Muscle of leg (tissue), 11 donors: ENCODE results near the gene SCFD1. TPM values are rescaled to one million over a fixed set of nuclear protein-coding genes. Genes with fewer than 3 reads are reported as not detected.
A peak's percentile ranks its signal among the peaks of the same experiment; 100 is the strongest.
"Not testable (repeated sequence)": the region's sequence is repeated elsewhere in the genome, so short reads cannot be mapped to it uniquely, and the experiment has no call there.

Experiments used
- DNase-seq: peaks from one replicate; pipeline ENCODE4 v3.0.0; 2013
- H3K27ac ChIP-seq: one replicate; pipeline ENCODE4 v1.5.1; 2013; ENCODE audit warnings: mild to moderate bottlenecking, low read length, control low read depth
- H3K27me3 ChIP-seq: one replicate; pipeline ENCODE4 v1.6.1; 2013; ENCODE audit warnings: low read length; ENCODE audit not compliant: control insufficient read depth, insufficient read depth
- H3K36me3 ChIP-seq: one replicate; pipeline ENCODE4 v1.6.1; 2013; ENCODE audit warnings: low read length; ENCODE audit not compliant: control insufficient read depth, insufficient read depth
- H3K4me1 ChIP-seq: one replicate; pipeline ENCODE4 v1.6.1; 2013; ENCODE audit warnings: low read length; ENCODE audit not compliant: control insufficient read depth, insufficient read depth
- H3K4me3 ChIP-seq: one replicate; pipeline ENCODE4 v1.5.1; 2013; ENCODE audit warnings: low read length, control low read depth
- H3K9me3 ChIP-seq: replicated peaks from 2 replicates; pipeline ENCODE4 v1.6.1; 2013; ENCODE audit warnings: low read depth, low read length; ENCODE audit not compliant: control insufficient read depth
- WGBS: methylation state at CpG from one replicate; pipeline ENCODE4 v1.1.5; 2013; ENCODE audit warnings: missing lambda C conversion rate; ENCODE audit not compliant: insufficient coverage; 5-methylcytosine and 5-hydroxymethylcytosine counted together
- polyA plus RNA-seq, 8 donors: library from polyadenylated mRNA; unstranded; fragments of 120-200 nt; gene quantifications; one replicate each; pipeline versions ENCODE4 v1.2.1 to v1.2.3, GENCODE V29; 2013; ENCODE audit warnings: inconsistent platforms in 1 of 8, low replicate concordance in 1 of 8; ENCODE audit not compliant: insufficient read length in 8 of 8, insufficient read depth in 1 of 8
- total RNA-seq: library from RNA; stranded (reverse); fragments of 120-200 nt; gene quantifications from one replicate; pipeline ENCODE4 v1.2.4, GENCODE V29; 2013

The SCFD1 gene
- total and polyA plus RNA-seq, 9 donors: 52.4 to 91.1 (median 63.6) TPM

GRCh38 chr14:30582376-30582775 is 39.7 kb upstream of the SCFD1 start:
- Histone ChIP-seq H3K4me3 (no peak overlapping the region), H3K9me3 (peaks cover 2% of the 10 kb centered on the region), H3K27ac (no peak overlapping the region), H3K27me3 (no peaks in the 10 kb centered on the region), H3K4me1 (no peaks in the 10 kb centered on the region), H3K36me3 (peaks cover 2% of the 10 kb centered on the region)
- DNase-seq: no peak
- WGBS: no CpG with 5 or more reads among the region's 1 CpG

GRCh38 chr14:30584058-30584630 is 38.0 kb upstream of the SCFD1 start:
- Histone ChIP-seq H3K27me3 (no peaks in the 10 kb centered on the region), H3K4me1 (no peaks in the 10 kb centered on the region), H3K9me3 (peaks cover 2% of the 10 kb centered on the region), H3K4me3 (no peak overlapping the region), H3K36me3 (peaks cover 4% of the 10 kb centered on the region), H3K27ac (no peak overlapping the region)
- DNase-seq: no peak

- peaks cover 2% of the 10 kb centered on the region for H3K9me3 ChIP-seq
- no peaks in the 10 kb centered on the region for H3K4me1 ChIP-seq
- no peak for DNase-seq
Measured at GRCh38 chr14:30585204-30585603, 36.9 kb upstream of the SCFD1 start.

GRCh38 chr14:30587141-30587540 is 35.0 kb upstream of the SCFD1 start:
- Histone ChIP-seq H3K27ac (no peak overlapping the region), H3K9me3 (peaks cover 2% of the 10 kb centered on the region), H3K4me1 (no peaks in the 10 kb centered on the region), H3K36me3 (peaks cover 7% of the 10 kb centered on the region), H3K4me3 (no peak overlapping the region), H3K27me3 (no peaks in the 10 kb centered on the region)
- no CpG with 5 or more reads among the region's 3 CpGs for WGBS
- no peak for DNase-seq

More at GRCh38 chr14:30585204-30585603, 36.9 kb upstream of the SCFD1 start:
- no peak overlapping the region for H3K27ac ChIP-seq
- no peak overlapping the region for H3K4me3 ChIP-seq
- peaks cover 5% of the 10 kb centered on the region for H3K36me3 ChIP-seq
- H3K27me3 ChIP-seq: no peaks in the 10 kb centered on the region

DNA sequence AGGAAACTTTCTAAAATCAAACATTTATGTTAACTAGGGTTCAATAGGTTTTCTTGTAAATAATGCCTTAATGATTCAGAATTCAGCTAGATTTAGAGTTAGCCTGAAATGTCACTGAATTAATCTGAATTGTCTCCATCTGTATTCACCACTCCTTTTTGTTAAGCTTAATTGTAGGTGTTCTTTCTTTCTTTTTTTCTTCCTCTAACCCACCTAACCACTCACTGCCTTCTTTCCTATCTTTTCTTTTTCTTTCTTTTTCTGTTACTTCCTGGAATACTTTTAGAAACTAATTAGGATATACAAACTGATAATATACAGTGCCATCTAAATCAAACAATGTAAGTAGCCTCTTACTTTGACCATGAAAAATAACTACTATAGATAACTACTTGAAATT is 33.2 kb upstream of the SCFD1 start:
- Histone ChIP-seq H3K27ac (no peak overlapping the region), H3K9me3 (peaks cover 2% of the 10 kb centered on the region), H3K27me3 (no peaks in the 10 kb centered on the region), H3K4me3 (no peak overlapping the region), H3K36me3 (peaks cover 7% of the 10 kb centered on the region), H3K4me1 (no peaks in the 10 kb centered on the region)
- no peak for DNase-seq

DNA sequence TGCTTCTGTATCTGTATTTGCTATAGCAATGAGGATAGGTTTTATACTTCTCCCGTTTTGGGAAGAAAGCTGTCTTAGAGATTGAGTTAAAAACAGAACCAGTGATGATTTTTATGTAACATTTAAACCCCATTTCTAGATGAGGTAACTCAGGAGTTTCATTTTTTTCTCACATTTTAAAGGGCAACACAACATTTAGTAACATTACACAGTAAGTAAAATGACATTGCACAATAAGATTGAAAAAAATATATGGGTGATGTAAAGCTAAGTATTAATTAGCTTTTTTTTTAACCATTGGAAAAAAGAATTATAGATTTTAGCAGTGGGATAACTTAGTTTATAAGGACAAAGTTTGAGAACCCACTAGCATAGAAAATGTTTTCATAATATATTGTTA is 25.2 kb upstream of the SCFD1 start:
- no peaks in the 10 kb centered on the region for H3K9me3 ChIP-seq
- H3K36me3 ChIP-seq: peaks cover 18% of the 10 kb centered on the region
- WGBS: no CpG with 5 or more reads among the region's 1 CpG

DNA sequence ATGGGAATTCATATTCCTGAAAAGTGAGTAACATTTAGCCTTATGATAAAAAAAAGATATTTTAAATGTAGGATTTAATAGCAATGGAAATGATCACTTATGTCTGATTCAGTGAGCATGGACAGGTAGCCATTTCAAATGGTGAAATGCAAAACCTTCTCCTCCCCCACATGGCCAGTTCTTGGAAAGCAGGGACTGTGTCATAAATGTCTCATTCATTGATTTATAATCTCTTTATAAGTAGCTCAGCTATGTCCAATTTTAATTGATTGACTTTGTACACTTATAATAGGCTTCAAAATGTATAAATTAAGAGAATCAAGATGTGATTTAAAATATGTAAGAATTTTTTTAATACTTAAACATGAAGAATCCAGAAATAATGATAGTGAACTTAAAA is 24.6 kb upstream of the SCFD1 start:
- H3K27me3 ChIP-seq: no peaks in the 10 kb centered on the region
- H3K27ac ChIP-seq: no peak overlapping the region
- H3K4me3 ChIP-seq: no peak overlapping the region
- peaks cover 18% of the 10 kb centered on the region for H3K36me3 ChIP-seq
- DNase-seq: no peak
- H3K4me1 ChIP-seq: no peaks in the 10 kb centered on the region
- no peaks in the 10 kb centered on the region for H3K9me3 ChIP-seq

More for the DNA sequence above, 25.2 kb upstream of the SCFD1 start:
- no peak for DNase-seq
- Histone ChIP-seq H3K4me1 (no peaks in the 10 kb centered on the region), H3K27me3 (no peaks in the 10 kb centered on the region), H3K4me3 (no peak overlapping the region), H3K27ac (no peak overlapping the region)

GRCh38 chr14:30600922-30601918 is 20.9 kb upstream of the SCFD1 start:
- no peaks in the 10 kb centered on the region for H3K9me3 ChIP-seq
- WGBS: no CpG with 5 or more reads among the region's 8 CpGs
- H3K27me3 ChIP-seq: no peaks in the 10 kb centered on the region
- DNase-seq: peak; percentile 33
- H3K27ac ChIP-seq: peak overlapping the region; percentile 17
- no peak overlapping the region for H3K4me3 ChIP-seq
- no peaks in the 10 kb centered on the region for H3K4me1 ChIP-seq
- H3K36me3 ChIP-seq: peaks cover 30% of the 10 kb centered on the region

DNA sequence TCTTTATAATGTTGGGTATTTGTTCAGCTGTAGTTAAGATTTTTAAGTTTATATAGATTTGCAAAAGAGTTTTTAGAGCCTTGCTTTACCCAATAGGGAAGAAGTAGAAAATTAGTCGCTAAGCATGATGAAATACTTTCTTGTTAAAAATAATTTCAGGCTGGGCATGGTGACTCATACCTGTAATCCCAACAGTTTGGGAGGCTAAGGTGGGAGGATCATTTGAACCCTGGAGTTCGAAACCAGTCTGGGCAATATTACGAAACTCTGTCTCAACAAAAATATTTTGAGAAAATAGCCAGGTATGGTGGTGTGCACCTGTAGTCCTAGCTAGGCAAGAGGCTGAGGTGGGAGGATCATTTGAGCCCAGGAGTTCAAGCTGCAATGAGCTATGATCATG is 18.7 kb upstream of the SCFD1 start:
- WGBS: 86% methylated on average over 1 of the region's 3 CpGs
- no peaks in the 10 kb centered on the region for H3K27me3 ChIP-seq
- DNase-seq: no peak
- no peak overlapping the region for H3K27ac ChIP-seq
- H3K9me3 ChIP-seq: no peaks in the 10 kb centered on the region
- H3K4me1 ChIP-seq: no peaks in the 10 kb centered on the region
- peaks cover 34% of the 10 kb centered on the region for H3K36me3 ChIP-seq
- no peak overlapping the region for H3K4me3 ChIP-seq

DNA sequence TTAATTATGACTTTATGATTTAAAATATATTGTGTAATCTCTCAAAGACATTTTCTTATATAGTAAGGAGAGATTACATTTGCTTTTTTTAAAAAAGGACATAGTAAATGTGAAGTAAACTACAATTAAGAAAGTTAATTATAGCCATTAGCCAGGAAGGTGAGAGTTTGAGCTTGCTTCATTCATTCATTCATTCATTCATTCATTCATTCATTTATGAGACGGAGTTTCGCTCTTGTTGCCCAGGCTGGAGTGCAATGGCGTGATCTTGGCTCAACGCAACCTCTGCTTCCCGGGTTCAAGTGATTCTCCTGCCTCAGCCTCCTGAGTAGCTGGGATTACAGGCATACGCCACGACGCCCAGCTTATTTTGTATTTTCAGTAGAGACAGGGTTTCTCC is 17.4 kb upstream of the SCFD1 start:
- H3K27ac ChIP-seq, H3K27me3 ChIP-seq, H3K9me3 ChIP-seq, H3K4me3 ChIP-seq, DNase-seq, H3K4me1 ChIP-seq: not testable (repeated sequence)
- peaks cover 29% of the 10 kb centered on the region for H3K36me3 ChIP-seq
- WGBS: 96% methylated on average over 6 of the region's 8 CpGs
